ENCODE results near the gene RPL5. TPM values are rescaled to one million over a fixed set of nuclear protein-coding genes. Genes with fewer than 3 reads are reported as not detected.
A peak's percentile ranks its signal among the peaks of the same experiment; 100 is the strongest.
"Not testable (repeated sequence)": the region's sequence is repeated elsewhere in the genome, so short reads cannot be mapped to it uniquely, and the experiment has no call there.

The RPL5 gene
- total RNA-seq: 713 TPM
- long read RNA-seq, transcript RPL5-208 (8 exons, 1,085 nt): major isoform, 181 of 253 reads
- long read RNA-seq, transcript RPL5-205 (3 exons, 1,210 nt): minor isoform, 53 of 253 reads
- long read RNA-seq, partial matches to known transcripts: 14 of 253 reads
- long read RNA-seq, other reads (novel, unspliced or antisense): 5 of 253 reads

- H3K4me3 ChIP-seq: peak within 1 kb of the TSS; percentile 88
- TF ChIP-seq CTCF (IDR thresholded peaks at IDR 0.05): peak; percentile 90
- DNase-seq (peak; percentile 97), ATAC-seq (peak; percentile 99 to 100)
- H3K4me1 ChIP-seq: peaks cover 38% of the 10 kb centered on the region
- peak within 1 kb of the TSS; percentile 93 for H3K27ac ChIP-seq
- intact Hi-C loops (cut with DNase I): no loop called here
- H3K9me3 ChIP-seq: no peaks in the 10 kb centered on the region
- H3K27me3 ChIP-seq (ENCODE audit: low read depth): no peaks in the 10 kb centered on the region
- peaks cover 36% of the 10 kb centered on the region for H3K36me3 ChIP-seq
Measured at GRCh38 chr1:92831762-92832536, at the start of gene RPL5. Gene RPL5, plus strand, starts transcription at chr1:92832040. Its CDS starts 75 bp downstream, at chr1:92832115.

- H3K36me3 ChIP-seq; H3K9me3 ChIP-seq; DNase-seq; intact Hi-C loops (cut with DNase I); ATAC-seq; H3K27me3 ChIP-seq (ENCODE audit: low read depth): not testable (repeated sequence)
- Histone ChIP-seq H3K4me3 (peak overlapping the region; percentile 75), H3K4me1 (peaks cover 21% of the 10 kb centered on the region), H3K27ac (peak overlapping the region; percentile 100)
Measured at GRCh38 chr1:92783550-92783949, 48.3 kb upstream of the RPL5 start.

GRCh38 chr1:92784021-92784638, 47.7 kb upstream of the RPL5 start:
- Histone ChIP-seq H3K4me1 (peaks cover 21% of the 10 kb centered on the region), H3K27ac (peak overlapping the region; percentile 100), H3K4me3 (peak overlapping the region; percentile 75), H3K27me3 (ENCODE audit: low read depth) (no peaks in the 10 kb centered on the region), H3K9me3 (no peaks in the 10 kb centered on the region), H3K36me3 (no peaks in the 10 kb centered on the region)
- DNase-seq (peak; percentile 55), ATAC-seq (peak in 1 of 2 donors; percentile 14)
- intact Hi-C loops (cut with DNase I): no loop called here
- TF ChIP-seq CTCF (IDR thresholded peaks at IDR 0.05): no peak

GRCh38 chr1:92784639-92785500, 47.0 kb upstream of the RPL5 start, which contains the start of gene EVI5:
Gene EVI5, minus strand, starts transcription at chr1:92785108. Its CDS starts 48,562 bp downstream, at chr1:92736546.
- H3K9me3 ChIP-seq: no peaks in the 10 kb centered on the region
- intact Hi-C loops (cut with DNase I): no loop called here
- no peaks in the 10 kb centered on the region for H3K36me3 ChIP-seq
- DNase-seq (peak; percentile 97), ATAC-seq (peak; percentile 98 to 99)
- H3K27ac ChIP-seq: peak within 1 kb of the TSS; percentile 100
- H3K4me3 ChIP-seq: peak within 1 kb of the TSS; percentile 75
- no peaks in the 10 kb centered on the region for H3K27me3 ChIP-seq (ENCODE audit: low read depth)
- H3K4me1 ChIP-seq: peaks cover 25% of the 10 kb centered on the region
- TF ChIP-seq CTCF (IDR thresholded peaks at IDR 0.05): no peak

- H3K27ac ChIP-seq: peak overlapping the region; percentile 100
- H3K9me3 ChIP-seq: no peaks in the 10 kb centered on the region
- TF ChIP-seq CTCF (IDR thresholded peaks at IDR 0.05): no peak
- H3K27me3 ChIP-seq (ENCODE audit: low read depth): no peaks in the 10 kb centered on the region
- H3K4me1 ChIP-seq: peaks cover 25% of the 10 kb centered on the region
- intact Hi-C loops (cut with DNase I): no loop called here
- ATAC-seq: no peak
- H3K4me3 ChIP-seq: peak overlapping the region; percentile 75
- H3K36me3 ChIP-seq: no peaks in the 10 kb centered on the region
- DNase-seq: no peak
Measured at GRCh38 chr1:92786111-92786901, 45.5 kb upstream of the RPL5 start.
